WTC11 (cell line): ENCODE results near the gene ZFP91. TPM values are rescaled to one million over a fixed set of nuclear protein-coding genes. Genes with fewer than 3 reads are reported as not detected.

Experiments used
- ATAC-seq: fragments of 200-7000 bp; cut with Tn5 transposase; 2 replicates; pipeline ENCODE4 v1.10.0; 2021; ENCODE audit warnings: mild to moderate bottlenecking, moderate library complexity
- CTCF ChIA-PET: fragments of 300-600 bp; sonication (Branson Sonifier 250); formaldehyde crosslinking; loops from one replicate; lab custom pipeline; 2021; ENCODE audit warnings: antibody characterized with exemption; lab: Charles Lee
- POLR2A ChIA-PET: fragments of 350-600 bp; sonication (Branson Sonifier 250); formaldehyde crosslinking; loops from one replicate; lab custom pipeline; 2021; ENCODE audit warnings: antibody characterized with exemption; lab: Charles Lee
- DNase-seq: peaks from one replicate; pipeline ENCODE4 v3.0.0; 2021; ENCODE audit warnings: low spot score
- H3K27ac Mint-ChIP-seq: 2 replicates; pipeline ENCODE4 v1.8.0; 2021; ENCODE audit warnings: mixed read lengths
- H3K27me3 Mint-ChIP-seq: 2 replicates; pipeline ENCODE4 v1.8.0; 2021; ENCODE audit warnings: low read depth, mild to moderate bottlenecking, moderate library complexity, mixed read lengths
- H3K36me3 Mint-ChIP-seq: 2 replicates; pipeline ENCODE4 v1.8.0; 2021; ENCODE audit warnings: mixed read lengths
- H3K4me1 Mint-ChIP-seq: 2 replicates; pipeline ENCODE4 v1.8.0; 2022; ENCODE audit warnings: mixed read lengths
- H3K4me3 Mint-ChIP-seq: 2 replicates; pipeline ENCODE4 v1.8.0; 2021; ENCODE audit warnings: mild to moderate bottlenecking, moderate library complexity, mixed read lengths
- H3K9me3 Mint-ChIP-seq: 2 replicates; pipeline ENCODE4 v1.8.0; 2021; ENCODE audit warnings: mixed read lengths
- ATF2 ChIP-seq: sonication (generic); formaldehyde crosslinking; IDR thresholded peaks from 2 replicates; pipeline ENCODE4 v1.8.1; 2022; ENCODE audit warnings: low read depth, missing genetic modification reagents, borderline replicate concordance
- ATF3 ChIP-seq: sonication (generic); formaldehyde crosslinking; conservative IDR thresholded peaks from 2 replicates; pipeline ENCODE4 v1.8.1; 2022; ENCODE audit warnings: mild to moderate bottlenecking, missing genetic modification reagents
- ATF6 ChIP-seq: sonication (generic); formaldehyde crosslinking; IDR thresholded peaks from 2 replicates; pipeline ENCODE4 v1.8.1; 2023; ENCODE audit warnings: mild to moderate bottlenecking, missing genetic modification reagents
- CREM ChIP-seq: sonication (generic); formaldehyde crosslinking; IDR thresholded peaks from 2 replicates; pipeline ENCODE4 v1.8.1; 2022; ENCODE audit warnings: mild to moderate bottlenecking, missing genetic modification reagents, moderate library complexity
- E2F4 ChIP-seq: sonication (generic); formaldehyde crosslinking; IDR thresholded peaks from 2 replicates; pipeline ENCODE4 v1.8.1; 2022; ENCODE audit warnings: low read depth, mild to moderate bottlenecking, moderate library complexity, missing genetic modification reagents, borderline replicate concordance
- E2F5 ChIP-seq: sonication (generic); formaldehyde crosslinking; IDR thresholded peaks from 2 replicates; pipeline ENCODE4 v1.8.1; 2022; ENCODE audit warnings: mild to moderate bottlenecking, moderate library complexity, missing genetic modification reagents
- EMX1 ChIP-seq: fragments of 250-450 bp; sonication (Bioruptor Pico); IDR thresholded peaks from 2 replicates; pipeline ENCODE4 v1.8.0; 2021; ENCODE audit warnings: mild to moderate bottlenecking
- ERG ChIP-seq: fragments of 250-450 bp; sonication (Bioruptor Pico); IDR thresholded peaks from 2 replicates; pipeline ENCODE4 v1.8.0; 2021; ENCODE audit warnings: mild to moderate bottlenecking
- ESRRA ChIP-seq: sonication (generic); formaldehyde crosslinking; IDR thresholded peaks from 2 replicates; pipeline ENCODE4 v1.8.1; 2022; ENCODE audit warnings: mild to moderate bottlenecking, missing genetic modification reagents, borderline replicate concordance
- ETV6 ChIP-seq: sonication (generic); formaldehyde crosslinking; IDR thresholded peaks from 2 replicates; pipeline ENCODE4 v1.8.1; 2022; ENCODE audit warnings: mild to moderate bottlenecking, missing genetic modification reagents
- FOXK1 ChIP-seq: sonication (generic); formaldehyde crosslinking; IDR thresholded peaks from 2 replicates; pipeline ENCODE4 v1.8.0; 2022; ENCODE audit warnings: mild to moderate bottlenecking, moderate library complexity, missing genetic modification reagents
- GRHL2 ChIP-seq: fragments of 250-450 bp; sonication (Bioruptor Pico); IDR thresholded peaks from 2 replicates; pipeline ENCODE4 v1.8.0; 2022; ENCODE audit warnings: mild to moderate bottlenecking, moderate library complexity; ENCODE audit not compliant: insufficient replicate concordance, severe bottlenecking
- HMGXB4 ChIP-seq: sonication (generic); formaldehyde crosslinking; IDR thresholded peaks from 2 replicates; pipeline ENCODE4 v1.8.1; 2023; ENCODE audit warnings: mild to moderate bottlenecking, moderate library complexity, missing genetic modification reagents
- MAX ChIP-seq: sonication (generic); formaldehyde crosslinking; IDR thresholded peaks from 2 replicates; pipeline ENCODE4 v1.8.0; 2022; ENCODE audit warnings: mild to moderate bottlenecking, missing genetic modification reagents
- NR1H2 ChIP-seq: sonication (generic); formaldehyde crosslinking; IDR thresholded peaks from 2 replicates; pipeline ENCODE4 v1.9.0; 2021; ENCODE audit warnings: mild to moderate bottlenecking, moderate library complexity, missing genetic modification reagents
- NR2C2 ChIP-seq: sonication (generic); formaldehyde crosslinking; IDR thresholded peaks from 2 replicates; pipeline ENCODE4 v1.8.0; 2022; ENCODE audit warnings: mild to moderate bottlenecking, missing genetic modification reagents
- PREB ChIP-seq: sonication (generic); formaldehyde crosslinking; IDR thresholded peaks from 2 replicates; pipeline ENCODE4 v1.8.1; 2022; ENCODE audit warnings: mild to moderate bottlenecking, missing genetic modification reagents, moderate library complexity, borderline replicate concordance
- SOX15 ChIP-seq: fragments of 250-450 bp; sonication (Bioruptor Pico); IDR thresholded peaks from 2 replicates; pipeline ENCODE4 v1.9.0; 2021; ENCODE audit warnings: mild to moderate bottlenecking
- SP1 ChIP-seq: sonication (generic); formaldehyde crosslinking; conservative IDR thresholded peaks from 2 replicates; pipeline ENCODE4 v1.8.1; 2022; ENCODE audit warnings: missing genetic modification reagents
- ZNF425 ChIP-seq: fragments of 250-450 bp; sonication (Bioruptor Pico); conservative IDR thresholded peaks from 2 replicates; pipeline ENCODE4 v1.9.0; 2021; ENCODE audit warnings: mild to moderate bottlenecking
- ZNF512 ChIP-seq: sonication (generic); formaldehyde crosslinking; IDR thresholded peaks from 2 replicates; pipeline ENCODE4 v1.8.1; 2022; ENCODE audit warnings: missing genetic modification reagents, borderline replicate concordance
- total RNA-seq: library from RNA; stranded (reverse); gene quantifications from 3 replicates; pipeline ENCODE4 v1.2.3, GENCODE V29; 2021

ZFP91 gene
- total RNA-seq, 1 experiment from 2014 or later: 28.1 TPM

- POLR2A ChIA-PET: interaction anchor here (0.6 kb wide), 2 partner anchors 328 to 1120 kb away, joined by 3 read pairs; no protein-coding TSS in a partner anchor
- no peaks in the 10 kb centered on the region for H3K9me3 Mint-ChIP-seq
Measured at GRCh38 chr11:58578136-58578634, 678 bp upstream of the ZFP91 start.

More at GRCh38 chr11:58578136-58578634, 678 bp upstream of the ZFP91 start:
- no peak for TF ChIP-seq ESRRA (CRISPR knock-in tag)
- TF ChIP-seq EMX1 (CRISPR knock-in tag): no peak
- TF ChIP-seq ATF2: no peak
- TF ChIP-seq HMGXB4 (CRISPR knock-in tag): no peak
- TF ChIP-seq NR1H2 (CRISPR knock-in tag): no peak
- TF ChIP-seq E2F5 (CRISPR knock-in tag): no peak
- no peak for TF ChIP-seq ERG
- no peak for TF ChIP-seq PREB (CRISPR knock-in tag)
- peak; percentile 49; the same call in 1 of the 2 replicates for TF ChIP-seq ZNF425 (CRISPR knock-in tag)
- peak; percentile 36; the same call in 1 of the 2 replicates for TF ChIP-seq MAX (CRISPR knock-in tag)
- TF ChIP-seq ZNF512 (CRISPR knock-in tag): no peak
- TF ChIP-seq ETV6 (CRISPR knock-in tag): no peak
- peak; percentile 93 for TF ChIP-seq FOXK1 (CRISPR knock-in tag)
- TF ChIP-seq CREM: 0 out of 2 replicates have a peak, but pooled peaks have one; percentile 16
- no peak for TF ChIP-seq ATF6
- no peak for TF ChIP-seq GRHL2
- no peak for TF ChIP-seq ATF3 (CRISPR knock-in tag)
- TF ChIP-seq SOX15: no peak
- peak; percentile 90 for TF ChIP-seq NR2C2 (CRISPR knock-in tag)
- no peak for TF ChIP-seq E2F4
- peak; percentile 59 for TF ChIP-seq SP1 (CRISPR knock-in tag)
- CTCF ChIA-PET: interaction anchor here (0.7 to 3.9 kb wide), 7 partner anchors 10 to 580 kb away, joined by 3 to 37 read pairs (median 7); no protein-coding TSS in a partner anchor
- peaks cover 2% of the 10 kb centered on the region; the same call in 1 of the 2 replicates for H3K36me3 Mint-ChIP-seq
- DNase-seq (peak; percentile 92), ATAC-seq (peak; percentile 78)
- peak overlapping the region; percentile 100 for H3K27ac Mint-ChIP-seq
- H3K4me3 Mint-ChIP-seq: peak overlapping the region; percentile 96
- H3K27me3 Mint-ChIP-seq: no peaks in the 10 kb centered on the region
- peaks cover 37% of the 10 kb centered on the region for H3K4me1 Mint-ChIP-seq
